H1 (cell line): ENCODE data around the gene DRGX.

Experiments
- CHD2 ChIP-seq: IDR thresholded peaks from 2 replicates; pipeline ENCODE4 v1.6.1; 2012; ENCODE audit warnings: low read length, improper control_type of control experiment
- EGR1 ChIP-seq: IDR thresholded peaks from 2 replicates; pipeline ENCODE4 v1.6.1; 2011; ENCODE audit warnings: low read depth, low read length, borderline replicate concordance
- EP300 ChIP-seq, 2 experiments: IDR thresholded peaks; 1 replicate in 1 of 2; 2 replicates in 1 of 2; pipeline ENCODE4 v1.6.1; 2011 to 2012; ENCODE audit warnings: low read depth in 2 of 2, low read length in 2 of 2, mild to moderate bottlenecking in 2 of 2, borderline replicate concordance in 1 of 2, inconsistent platforms in 1 of 2, moderate library complexity in 1 of 2
- EZH2 ChIP-seq: fragments of 200-600 bp; sonication (generic); IDR thresholded peaks from 2 replicates; pipeline ENCODE4 v1.7.1; 2012; ENCODE audit warnings: low read depth, mild to moderate bottlenecking, moderate library complexity, low read length, inconsistent platforms; ENCODE audit not compliant: severe bottlenecking
- POLR2A ChIP-seq, 2 experiments: IDR thresholded peaks; 1 replicate in 1 of 2; 2 replicates in 1 of 2; pipeline ENCODE4 v1.6.1; 2011; ENCODE audit warnings: low read depth in 2 of 2, low read length in 2 of 2, mild to moderate bottlenecking in 2 of 2; ENCODE audit errors: control extremely low read depth in 1 of 2
- POLR2AphosphoS5 ChIP-seq: IDR thresholded peaks from 2 replicates; pipeline ENCODE4 v1.6.1; 2011; ENCODE audit warnings: low read depth, low read length
- RBBP5 ChIP-seq: IDR thresholded peaks from 2 replicates; pipeline ENCODE4 v1.7.1; 2012; ENCODE audit warnings: low read depth, mild to moderate bottlenecking, inconsistent platforms, low read length, moderate library complexity, borderline replicate concordance
- TCF12 ChIP-seq: IDR thresholded peaks from 2 replicates; pipeline ENCODE4 v1.6.1; 2011; ENCODE audit warnings: low read depth, mild to moderate bottlenecking, low read length
- TEAD4 ChIP-seq: IDR thresholded peaks from 2 replicates; pipeline ENCODE4 v1.6.1; 2012; ENCODE audit warnings: low read depth, low read length, inconsistent platforms, mixed read lengths
- TF ChIP-seq, protein P1 (sequence below), 3 experiments: IDR thresholded peaks; 1 replicate in 2 of 3; 2 replicates in 1 of 3; pipeline versions ENCODE4 v1.5.1 to v1.6.1; 2011; ENCODE audit warnings: low read length in 3 of 3, mild to moderate bottlenecking in 3 of 3, inconsistent platforms in 2 of 3, low read depth in 1 of 3, moderate library complexity in 1 of 3; ENCODE audit not compliant: insufficient read depth in 1 of 3; ENCODE audit errors: control extremely low read depth in 1 of 3
- TF ChIP-seq, protein P2 (sequence below): IDR thresholded peaks from 2 replicates; pipeline ENCODE4 v1.6.1; 2012; ENCODE audit warnings: inconsistent platforms
- TF ChIP-seq, protein P3 (sequence below): IDR thresholded peaks from 2 replicates; pipeline ENCODE4 v1.6.1; 2012; ENCODE audit warnings: low read length, inconsistent platforms

DNA sequence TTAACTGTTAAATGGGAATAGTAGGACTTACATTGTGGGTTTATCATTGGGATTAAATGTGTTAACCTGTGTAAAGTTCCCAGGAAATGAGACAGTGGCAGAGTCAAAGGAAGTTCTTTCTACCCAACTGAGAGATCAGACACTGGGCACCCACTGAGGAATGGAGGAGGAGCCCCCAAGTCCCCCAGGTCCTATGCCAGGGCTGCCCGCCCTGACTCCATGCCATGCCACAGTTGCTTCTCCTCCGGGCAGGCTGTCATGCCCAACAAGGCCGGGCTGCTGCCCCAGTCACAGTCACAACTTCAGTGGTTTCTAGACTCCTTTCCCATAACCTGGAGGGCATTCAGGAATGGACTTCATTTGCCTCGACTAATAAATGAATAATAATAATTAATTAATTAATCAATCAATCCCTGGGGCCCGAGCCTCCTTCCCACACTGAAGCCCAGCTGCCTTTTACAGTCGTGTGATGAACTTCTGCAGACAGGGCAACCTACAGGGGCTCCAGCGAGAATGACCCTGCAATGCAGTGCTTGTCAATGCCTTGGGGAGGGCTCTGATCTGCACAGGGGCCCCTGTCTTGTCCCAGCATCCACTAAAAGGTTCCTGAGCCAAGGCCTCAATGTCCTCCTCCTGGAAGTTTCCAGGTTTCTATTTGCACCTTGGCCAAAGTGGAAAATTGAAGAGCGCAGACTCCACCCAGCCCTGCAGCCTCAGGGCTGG lies 32.4 kb downstream of the DRGX start:
- TF ChIP-seq EP300 (IDR thresholded peaks at IDR 0.05; ENCODE audit: borderline replicate concordance in 1 of 2, low read depth in 2 of 2, low read length in 2 of 2) (no peak), TEAD4 (no peak), CHD2 (no peak), POLR2AphosphoS5 (no peak), EZH2 (no peak), TCF12 (no peak), POLR2A (IDR thresholded peaks at IDR 0.05; ENCODE audit: control extremely low read depth in 1 of 2, low read depth in 2 of 2, low read length in 2 of 2) (no peak), EGR1 (no peak), RBBP5 (no peak)
- TF ChIP-seq, protein P1, sequence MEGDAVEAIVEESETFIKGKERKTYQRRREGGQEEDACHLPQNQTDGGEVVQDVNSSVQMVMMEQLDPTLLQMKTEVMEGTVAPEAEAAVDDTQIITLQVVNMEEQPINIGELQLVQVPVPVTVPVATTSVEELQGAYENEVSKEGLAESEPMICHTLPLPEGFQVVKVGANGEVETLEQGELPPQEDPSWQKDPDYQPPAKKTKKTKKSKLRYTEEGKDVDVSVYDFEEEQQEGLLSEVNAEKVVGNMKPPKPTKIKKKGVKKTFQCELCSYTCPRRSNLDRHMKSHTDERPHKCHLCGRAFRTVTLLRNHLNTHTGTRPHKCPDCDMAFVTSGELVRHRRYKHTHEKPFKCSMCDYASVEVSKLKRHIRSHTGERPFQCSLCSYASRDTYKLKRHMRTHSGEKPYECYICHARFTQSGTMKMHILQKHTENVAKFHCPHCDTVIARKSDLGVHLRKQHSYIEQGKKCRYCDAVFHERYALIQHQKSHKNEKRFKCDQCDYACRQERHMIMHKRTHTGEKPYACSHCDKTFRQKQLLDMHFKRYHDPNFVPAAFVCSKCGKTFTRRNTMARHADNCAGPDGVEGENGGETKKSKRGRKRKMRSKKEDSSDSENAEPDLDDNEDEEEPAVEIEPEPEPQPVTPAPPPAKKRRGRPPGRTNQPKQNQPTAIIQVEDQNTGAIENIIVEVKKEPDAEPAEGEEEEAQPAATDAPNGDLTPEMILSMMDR (IDR thresholded peaks at IDR 0.05; ENCODE audit: control extremely low read depth in 1 of 3, insufficient read depth in 1 of 3, low read depth in 1 of 3, low read length in 3 of 3), result no peak
- TF ChIP-seq, protein P2, sequence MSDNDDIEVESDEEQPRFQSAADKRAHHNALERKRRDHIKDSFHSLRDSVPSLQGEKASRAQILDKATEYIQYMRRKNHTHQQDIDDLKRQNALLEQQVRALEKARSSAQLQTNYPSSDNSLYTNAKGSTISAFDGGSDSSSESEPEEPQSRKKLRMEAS, result no peak
- TF ChIP-seq, protein P3, sequence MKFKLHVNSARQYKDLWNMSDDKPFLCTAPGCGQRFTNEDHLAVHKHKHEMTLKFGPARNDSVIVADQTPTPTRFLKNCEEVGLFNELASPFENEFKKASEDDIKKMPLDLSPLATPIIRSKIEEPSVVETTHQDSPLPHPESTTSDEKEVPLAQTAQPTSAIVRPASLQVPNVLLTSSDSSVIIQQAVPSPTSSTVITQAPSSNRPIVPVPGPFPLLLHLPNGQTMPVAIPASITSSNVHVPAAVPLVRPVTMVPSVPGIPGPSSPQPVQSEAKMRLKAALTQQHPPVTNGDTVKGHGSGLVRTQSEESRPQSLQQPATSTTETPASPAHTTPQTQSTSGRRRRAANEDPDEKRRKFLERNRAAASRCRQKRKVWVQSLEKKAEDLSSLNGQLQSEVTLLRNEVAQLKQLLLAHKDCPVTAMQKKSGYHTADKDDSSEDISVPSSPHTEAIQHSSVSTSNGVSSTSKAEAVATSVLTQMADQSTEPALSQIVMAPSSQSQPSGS, result no peak
